Activated CD8-positive, alpha-beta memory T cell treated with anti-CD3 and anti-CD28 coated beads, Interleukin-2, amount 50 U/mL, for 1 hour (primary cell): Measurements from ENCODE around the gene PVR.
"Not testable (repeated sequence)": the region's sequence is repeated elsewhere in the genome, so short reads cannot be mapped to it uniquely, and the experiment has no call there.

Experiments
- DNase-seq: peaks from one replicate; pipeline ENCODE4 v3.0.0-alpha.2; 2020; ENCODE audit errors: extremely low read depth

PVR gene

GRCh38 chr19:44700547-44700946 is 56.8 kb downstream of the PVR start:
- no peak for DNase-seq

- DNase-seq: no peak
Observed at GRCh38 chr19:44701228-44701627, 57.5 kb downstream of the PVR start.

GRCh38 chr19:44702551-44703176 is 59.0 kb downstream of the PVR start:
- no peak for DNase-seq

- DNase-seq: no peak
Observed at GRCh38 chr19:44703336-44704078, 59.8 kb downstream of the PVR start.

- no peak for DNase-seq
Observed at GRCh38 chr19:44704982-44705381, 61.3 kb downstream of the PVR start.

GRCh38 chr19:44705502-44706010 is 61.8 kb downstream of the PVR start:
- DNase-seq: no peak

- no peak for DNase-seq
Observed at GRCh38 chr19:44706506-44707236, 63.0 kb downstream of the PVR start.

- no peak for DNase-seq
Observed at GRCh38 chr19:44707794-44708193, 64.1 kb downstream of the PVR start.

GRCh38 chr19:44708940-44709339 is 65.2 kb downstream of the PVR start:
- no peak for DNase-seq

GRCh38 chr19:44709434-44710266 is 65.9 kb downstream of the PVR start:
- not testable (repeated sequence) for DNase-seq

GRCh38 chr19:44710483-44710882 is 66.8 kb downstream of the PVR start:
- no peak for DNase-seq

- DNase-seq: no peak
Observed at GRCh38 chr19:44712864-44713515, 69.3 kb downstream of the PVR start.
